ENCODE results near the gene CAMK4.

CAMK4 gene

DNA sequence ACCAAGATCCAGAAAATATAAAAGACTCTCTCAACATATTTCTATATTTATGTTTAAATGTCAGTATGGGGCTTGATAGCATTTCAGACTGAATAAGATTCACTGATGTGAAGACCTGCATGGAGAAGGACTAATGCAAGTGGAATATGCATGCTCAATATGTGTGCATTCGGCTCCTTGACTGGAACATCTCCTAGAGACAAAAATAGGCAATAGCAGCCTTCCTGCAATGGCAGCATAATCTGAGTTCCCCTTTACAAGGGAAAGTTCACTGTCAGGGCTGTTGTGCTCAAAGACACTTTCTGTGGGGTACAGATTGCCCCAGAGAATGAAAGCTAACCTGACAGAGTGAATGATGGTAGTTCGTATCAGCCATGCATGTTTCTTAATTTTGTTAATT lies 245.7 kb downstream of the CAMK4 start:
- Histone ChIP-seq H3K27ac (ENCODE audit: low read depth, low read length) (no peak overlapping the region), H3K4me1 (ENCODE audit: control insufficient read depth, insufficient read depth, low read length) (no peaks in the 10 kb centered on the region), H3K36me3 (ENCODE audit: control insufficient read depth, insufficient read depth, low read length) (no peaks in the 10 kb centered on the region), H3K27me3 (ENCODE audit: control insufficient read depth, insufficient read depth, low read length) (no peaks in the 10 kb centered on the region), H3K4me3 (ENCODE audit: low read length) (no peak overlapping the region), H3K9ac (ENCODE audit: low read length) (no peak overlapping the region)

DNA sequence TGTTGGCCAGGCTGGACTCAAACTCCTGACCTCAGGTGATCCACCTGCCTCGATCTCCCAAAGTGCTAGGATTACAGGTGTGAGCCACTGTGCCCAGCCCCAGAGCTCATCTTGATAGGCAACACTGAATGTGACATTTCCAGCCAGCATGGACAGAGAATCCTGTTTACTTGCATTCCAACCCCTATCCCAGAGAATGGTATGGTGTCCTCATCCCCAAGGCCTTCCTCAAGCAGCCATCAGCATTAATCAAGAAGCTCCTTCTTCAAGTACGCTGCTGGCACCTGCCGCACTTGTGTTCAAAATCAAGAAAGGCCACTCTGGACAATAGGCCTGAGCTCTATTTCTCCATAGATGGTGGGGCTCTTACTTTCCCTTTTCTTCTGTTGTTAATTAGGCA lies 247.9 kb downstream of the CAMK4 start:
- H3K27ac ChIP-seq (ENCODE audit: low read depth, low read length) = no peak overlapping the region

DNA sequence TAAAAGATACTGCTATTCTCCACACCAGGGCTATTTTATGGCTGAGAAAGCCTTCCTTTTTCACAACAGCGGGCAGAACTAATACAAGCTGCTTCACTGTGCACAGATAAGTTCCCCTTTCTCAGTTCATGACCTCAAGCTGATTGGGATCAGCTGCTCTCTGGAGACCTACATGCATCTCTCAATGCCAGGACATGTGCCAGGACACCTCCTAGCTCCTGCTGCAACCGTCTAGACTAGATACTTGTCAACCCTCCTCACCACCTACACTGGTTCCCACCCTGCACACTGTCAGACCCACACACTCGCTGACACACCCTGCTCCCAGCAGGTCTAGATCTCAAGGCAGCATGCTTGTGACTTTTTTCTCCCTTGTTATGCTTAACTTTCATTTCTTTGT lies 248.4 kb downstream of the CAMK4 start:
- Histone ChIP-seq H3K27ac (ENCODE audit: low read depth, low read length) (no peak overlapping the region), H3K27me3 (ENCODE audit: control insufficient read depth, insufficient read depth, low read length) (no peaks in the 10 kb centered on the region), H3K9ac (ENCODE audit: low read length) (no peak overlapping the region), H3K4me3 (ENCODE audit: low read length) (no peak overlapping the region), H3K4me1 (ENCODE audit: control insufficient read depth, insufficient read depth, low read length) (no peaks in the 10 kb centered on the region), H3K36me3 (ENCODE audit: control insufficient read depth, insufficient read depth, low read length) (no peaks in the 10 kb centered on the region)

More for the DNA sequence above, 247.9 kb downstream of the CAMK4 start:
- no peaks in the 10 kb centered on the region for H3K36me3 ChIP-seq (ENCODE audit: control insufficient read depth, insufficient read depth, low read length)
- H3K4me1 ChIP-seq (ENCODE audit: control insufficient read depth, insufficient read depth, low read length) = no peaks in the 10 kb centered on the region
- H3K9ac ChIP-seq (ENCODE audit: low read length) = no peak overlapping the region
- no peaks in the 10 kb centered on the region for H3K27me3 ChIP-seq (ENCODE audit: control insufficient read depth, insufficient read depth, low read length)
- H3K4me3 ChIP-seq (ENCODE audit: low read length) = no peak overlapping the region

GRCh38 chr5:111478266-111478665 lies 254.1 kb downstream of the CAMK4 start:
- Histone ChIP-seq H3K4me1 (ENCODE audit: control insufficient read depth, insufficient read depth, low read length) (no peaks in the 10 kb centered on the region), H3K27me3 (ENCODE audit: control insufficient read depth, insufficient read depth, low read length) (no peaks in the 10 kb centered on the region), H3K9ac (ENCODE audit: low read length) (no peak overlapping the region), H3K4me3 (ENCODE audit: low read length) (no peak overlapping the region), H3K36me3 (ENCODE audit: control insufficient read depth, insufficient read depth, low read length) (no peaks in the 10 kb centered on the region), H3K27ac (ENCODE audit: low read depth, low read length) (no peak overlapping the region)

DNA sequence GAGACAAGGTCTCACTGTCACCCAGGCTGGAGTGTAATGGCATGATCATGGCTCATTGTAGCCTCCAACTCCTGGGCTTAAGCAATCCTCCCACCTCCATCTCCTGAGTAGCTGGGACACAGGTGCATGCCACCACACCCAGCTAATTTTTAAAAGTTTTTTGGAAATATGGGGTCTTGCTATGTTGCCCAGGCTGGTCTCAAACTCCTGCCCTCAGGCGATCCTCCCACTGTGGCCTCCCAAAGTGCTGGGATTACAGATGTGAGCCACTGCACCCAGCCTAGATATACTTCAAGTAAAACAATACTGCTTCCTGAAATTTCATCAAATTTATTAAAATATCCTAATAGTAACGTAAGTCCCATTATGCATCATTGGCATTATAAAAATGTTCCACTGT lies 254.7 kb downstream of the CAMK4 start:
- no peaks in the 10 kb centered on the region for H3K27me3 ChIP-seq (ENCODE audit: control insufficient read depth, insufficient read depth, low read length)
- no peak overlapping the region for H3K4me3 ChIP-seq (ENCODE audit: low read length)
- no peak overlapping the region for H3K9ac ChIP-seq (ENCODE audit: low read length)
- no peak overlapping the region for H3K27ac ChIP-seq (ENCODE audit: low read depth, low read length)
- H3K4me1 ChIP-seq (ENCODE audit: control insufficient read depth, insufficient read depth, low read length) = no peaks in the 10 kb centered on the region
- no peaks in the 10 kb centered on the region for H3K36me3 ChIP-seq (ENCODE audit: control insufficient read depth, insufficient read depth, low read length)

DNA sequence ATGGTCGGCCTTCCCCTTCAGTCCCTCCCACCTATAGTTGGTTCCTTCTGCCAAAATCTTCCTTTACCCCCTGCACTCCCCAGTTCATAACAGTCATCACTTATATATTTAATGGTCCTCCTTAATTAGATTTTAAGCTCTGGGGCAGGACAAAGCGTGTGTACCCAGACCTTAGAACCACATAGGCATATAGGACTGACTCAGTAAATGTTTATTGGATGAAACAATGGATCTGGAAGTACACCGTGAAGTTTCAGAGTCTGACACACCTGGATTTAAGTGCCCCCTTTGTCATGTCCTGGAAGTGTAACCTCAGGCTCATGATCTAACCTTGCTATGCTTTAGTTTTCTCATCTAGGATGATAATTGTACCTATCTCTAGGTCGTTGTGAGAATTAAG lies 256.2 kb downstream of the CAMK4 start:
- no peak overlapping the region for H3K27ac ChIP-seq (ENCODE audit: low read depth, low read length)
- H3K9ac ChIP-seq (ENCODE audit: low read length) = no peak overlapping the region
- no peak overlapping the region for H3K4me3 ChIP-seq (ENCODE audit: low read length)
- no peaks in the 10 kb centered on the region for H3K4me1 ChIP-seq (ENCODE audit: control insufficient read depth, insufficient read depth, low read length)
- no peaks in the 10 kb centered on the region for H3K27me3 ChIP-seq (ENCODE audit: control insufficient read depth, insufficient read depth, low read length)
- H3K36me3 ChIP-seq (ENCODE audit: control insufficient read depth, insufficient read depth, low read length) = no peaks in the 10 kb centered on the region

DNA sequence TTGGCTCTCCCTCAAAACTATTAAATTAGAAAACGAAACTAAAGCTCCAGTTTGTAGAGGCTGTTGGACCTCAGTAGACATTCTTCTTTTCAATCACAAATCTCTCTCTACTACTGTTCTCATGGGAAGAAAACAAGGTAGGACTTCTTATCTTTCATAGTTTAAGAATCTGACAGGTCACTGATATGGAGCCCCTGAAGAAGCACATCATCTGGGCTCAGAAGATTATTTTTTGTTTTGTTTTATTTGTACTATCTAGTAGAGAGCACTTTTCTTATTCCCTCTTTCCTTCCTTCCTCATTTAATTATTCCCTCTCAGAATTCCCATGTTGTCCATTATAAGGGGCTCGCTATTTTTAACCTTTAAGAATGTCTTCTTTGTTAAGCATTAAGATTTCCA lies 261.9 kb downstream of the CAMK4 start:
- Histone ChIP-seq H3K4me3 (ENCODE audit: low read length) (no peak overlapping the region), H3K27me3 (ENCODE audit: control insufficient read depth, insufficient read depth, low read length) (no peaks in the 10 kb centered on the region), H3K4me1 (ENCODE audit: control insufficient read depth, insufficient read depth, low read length) (no peaks in the 10 kb centered on the region), H3K27ac (ENCODE audit: low read depth, low read length) (no peak overlapping the region), H3K36me3 (ENCODE audit: control insufficient read depth, insufficient read depth, low read length) (no peaks in the 10 kb centered on the region), H3K9ac (ENCODE audit: low read length) (no peak overlapping the region)

GRCh38 chr5:111486926-111487325 lies 262.7 kb downstream of the CAMK4 start:
- H3K4me1 ChIP-seq (ENCODE audit: control insufficient read depth, insufficient read depth, low read length) = no peaks in the 10 kb centered on the region
- no peaks in the 10 kb centered on the region for H3K27me3 ChIP-seq (ENCODE audit: control insufficient read depth, insufficient read depth, low read length)
- no peaks in the 10 kb centered on the region for H3K36me3 ChIP-seq (ENCODE audit: control insufficient read depth, insufficient read depth, low read length)
- H3K27ac ChIP-seq (ENCODE audit: low read depth, low read length) = no peak overlapping the region
- H3K9ac ChIP-seq (ENCODE audit: low read length) = no peak overlapping the region
- H3K4me3 ChIP-seq (ENCODE audit: low read length) = no peak overlapping the region

GRCh38 chr5:111488353-111488752 lies 264.2 kb downstream of the CAMK4 start:
- H3K27me3 ChIP-seq (ENCODE audit: control insufficient read depth, insufficient read depth, low read length) = no peaks in the 10 kb centered on the region
- no peak overlapping the region for H3K4me3 ChIP-seq (ENCODE audit: low read length)
- no peak overlapping the region for H3K9ac ChIP-seq (ENCODE audit: low read length)
- H3K36me3 ChIP-seq (ENCODE audit: control insufficient read depth, insufficient read depth, low read length) = no peaks in the 10 kb centered on the region
- no peak overlapping the region for H3K27ac ChIP-seq (ENCODE audit: low read depth, low read length)
- no peaks in the 10 kb centered on the region for H3K4me1 ChIP-seq (ENCODE audit: control insufficient read depth, insufficient read depth, low read length)

DNA sequence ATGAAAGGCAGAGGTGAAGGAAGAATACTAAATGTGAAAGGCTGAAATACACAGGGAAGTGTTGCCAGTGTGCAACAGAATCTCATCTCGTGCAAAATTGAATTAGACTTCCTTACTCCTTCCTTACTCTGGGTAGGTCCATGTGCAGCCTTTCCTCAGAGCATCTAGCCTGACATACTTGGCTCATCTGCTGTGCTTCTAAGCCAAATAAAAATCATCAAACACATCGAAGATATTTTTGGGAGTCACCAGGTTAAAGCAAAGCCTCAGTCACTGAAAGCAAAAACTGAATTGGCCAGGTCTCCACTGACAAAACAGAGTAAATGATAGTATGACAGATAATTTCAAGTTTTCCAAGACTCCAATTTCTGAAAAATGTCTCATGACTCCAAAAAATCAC lies 268.8 kb downstream of the CAMK4 start:
- Histone ChIP-seq H3K27ac (ENCODE audit: low read depth, low read length) (no peak overlapping the region), H3K4me1 (ENCODE audit: control insufficient read depth, insufficient read depth, low read length) (no peaks in the 10 kb centered on the region), H3K36me3 (ENCODE audit: control insufficient read depth, insufficient read depth, low read length) (no peaks in the 10 kb centered on the region), H3K9ac (ENCODE audit: low read length) (no peak overlapping the region), H3K4me3 (ENCODE audit: low read length) (no peak overlapping the region), H3K27me3 (ENCODE audit: control insufficient read depth, insufficient read depth, low read length) (no peaks in the 10 kb centered on the region)

- H3K27ac ChIP-seq (ENCODE audit: low read depth, low read length) = no peak overlapping the region
- H3K4me3 ChIP-seq (ENCODE audit: low read length) = no peak overlapping the region
- no peak overlapping the region for H3K9ac ChIP-seq (ENCODE audit: low read length)
- H3K4me1 ChIP-seq (ENCODE audit: control insufficient read depth, insufficient read depth, low read length) = no peaks in the 10 kb centered on the region
- H3K36me3 ChIP-seq (ENCODE audit: control insufficient read depth, insufficient read depth, low read length) = no peaks in the 10 kb centered on the region
- no peaks in the 10 kb centered on the region for H3K27me3 ChIP-seq (ENCODE audit: control insufficient read depth, insufficient read depth, low read length)
These were observed 270.3 kb downstream of the CAMK4 start for GRCh38 chr5:111494355-111494999.

DNA sequence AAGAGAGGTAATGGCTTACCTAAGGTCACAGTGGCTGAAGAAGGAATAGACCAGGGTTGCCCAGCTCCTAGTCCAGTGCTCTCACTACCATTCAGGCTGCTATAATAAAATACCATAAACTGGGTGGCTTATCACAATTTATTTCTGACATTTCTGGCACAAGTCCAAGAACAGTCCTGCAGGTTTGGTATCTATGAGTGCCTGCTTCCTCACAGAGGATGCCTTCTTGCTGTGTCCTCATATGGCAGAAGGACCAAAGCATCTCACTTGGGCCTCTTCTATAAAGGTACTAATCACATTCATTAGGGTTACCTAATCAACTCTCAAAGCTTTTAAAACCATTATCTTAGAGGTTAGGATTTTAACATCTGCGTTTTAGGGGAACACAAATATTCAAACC lies 271.0 kb downstream of the CAMK4 start:
- H3K4me1 ChIP-seq (ENCODE audit: control insufficient read depth, insufficient read depth, low read length) = no peaks in the 10 kb centered on the region
- H3K36me3 ChIP-seq (ENCODE audit: control insufficient read depth, insufficient read depth, low read length) = no peaks in the 10 kb centered on the region
- H3K4me3 ChIP-seq (ENCODE audit: low read length) = no peak overlapping the region
- no peaks in the 10 kb centered on the region for H3K27me3 ChIP-seq (ENCODE audit: control insufficient read depth, insufficient read depth, low read length)
- no peak overlapping the region for H3K27ac ChIP-seq (ENCODE audit: low read depth, low read length)
- H3K9ac ChIP-seq (ENCODE audit: low read length) = no peak overlapping the region

DNA sequence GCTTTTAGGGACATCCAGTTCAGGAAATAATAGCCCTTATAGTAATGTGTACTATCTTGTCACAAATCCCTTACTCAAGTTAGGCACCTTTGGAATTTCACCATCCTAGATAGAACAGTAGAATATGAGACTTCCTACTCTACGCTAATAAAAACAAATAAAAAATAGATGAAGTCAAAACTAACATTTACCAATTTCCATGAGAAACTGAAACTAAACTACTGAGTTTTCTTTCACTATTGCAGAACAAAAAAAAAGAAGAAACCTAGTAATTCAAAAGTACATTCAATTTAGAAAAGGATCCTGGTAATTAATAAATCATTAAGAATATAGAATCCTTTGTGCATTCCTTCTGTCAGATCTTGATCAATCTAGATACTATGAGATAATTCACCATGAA lies 274.2 kb downstream of the CAMK4 start:
- Histone ChIP-seq H3K27ac (ENCODE audit: low read depth, low read length) (no peak overlapping the region), H3K36me3 (ENCODE audit: control insufficient read depth, insufficient read depth, low read length) (no peaks in the 10 kb centered on the region), H3K4me1 (ENCODE audit: control insufficient read depth, insufficient read depth, low read length) (no peaks in the 10 kb centered on the region), H3K27me3 (ENCODE audit: control insufficient read depth, insufficient read depth, low read length) (no peaks in the 10 kb centered on the region), H3K9ac (ENCODE audit: low read length) (no peak overlapping the region), H3K4me3 (ENCODE audit: low read length) (no peak overlapping the region)
